DMS153 (cell line): ENCODE data around the gene GFOD1.

Experiments
- DNase-seq: peaks from one replicate; lab custom pipeline; 2025; lab: John Stamatoyannopoulos, UW

GFOD1 gene

GRCh38 chr6:13485923-13486562 lies 1.4 kb downstream of the GFOD1 start:
- no peak for DNase-seq

- DNase-seq, result no peak
These were observed 2.1 kb downstream of the GFOD1 start for GRCh38 chr6:13485303-13485702.

GRCh38 chr6:13484827-13485226 lies 2.6 kb downstream of the GFOD1 start:
- no peak for DNase-seq

- DNase-seq, result no peak
These were observed 3.2 kb downstream of the GFOD1 start for GRCh38 chr6:13484138-13484708.

GRCh38 chr6:13480631-13481501 lies 6.5 kb downstream of the GFOD1 start:
- no peak for DNase-seq

GRCh38 chr6:13479971-13480434 lies 7.4 kb downstream of the GFOD1 start:
- DNase-seq, result no peak

GRCh38 chr6:13479206-13479800 lies 8.1 kb downstream of the GFOD1 start:
- no peak for DNase-seq

GRCh38 chr6:13478525-13478966 lies 8.9 kb downstream of the GFOD1 start:
- no peak for DNase-seq

- DNase-seq, result no peak
These were observed 12.6 kb downstream of the GFOD1 start for GRCh38 chr6:13474787-13475186.

- no peak for DNase-seq
These were observed 13.0 kb downstream of the GFOD1 start for GRCh38 chr6:13474360-13474759.

- no peak for DNase-seq
These were observed 13.6 kb downstream of the GFOD1 start for GRCh38 chr6:13473768-13474165.

GRCh38 chr6:13472976-13473767 lies 14.2 kb downstream of the GFOD1 start:
- no peak for DNase-seq

- no peak for DNase-seq
These were observed 15.3 kb downstream of the GFOD1 start for GRCh38 chr6:13472099-13472498.

- DNase-seq, result no peak
These were observed 16.2 kb downstream of the GFOD1 start for GRCh38 chr6:13471184-13471583.

- DNase-seq, result no peak
These were observed 16.9 kb downstream of the GFOD1 start for GRCh38 chr6:13470238-13471140.

- DNase-seq, result no peak
These were observed 17.7 kb downstream of the GFOD1 start for GRCh38 chr6:13469693-13470092.

GRCh38 chr6:13468839-13469238 lies 18.6 kb downstream of the GFOD1 start:
- DNase-seq, result no peak

- DNase-seq, result no peak
These were observed 20.2 kb downstream of the GFOD1 start for GRCh38 chr6:13467216-13467600.

GRCh38 chr6:13466304-13467215 lies 20.8 kb downstream of the GFOD1 start:
- no peak for DNase-seq

- DNase-seq, result no peak
These were observed 21.7 kb downstream of the GFOD1 start for GRCh38 chr6:13465734-13466133.
